HG03460 (cell line): Measurements from ENCODE around the gene LIMK2.

Experiments used
- ATAC-seq: cut with Tn5 transposase; IDR thresholded peaks from one replicate; pipeline ENCODE4 v1.9.1; 2021; ENCODE audit not compliant: unreplicated experiment

The LIMK2 gene

DNA sequence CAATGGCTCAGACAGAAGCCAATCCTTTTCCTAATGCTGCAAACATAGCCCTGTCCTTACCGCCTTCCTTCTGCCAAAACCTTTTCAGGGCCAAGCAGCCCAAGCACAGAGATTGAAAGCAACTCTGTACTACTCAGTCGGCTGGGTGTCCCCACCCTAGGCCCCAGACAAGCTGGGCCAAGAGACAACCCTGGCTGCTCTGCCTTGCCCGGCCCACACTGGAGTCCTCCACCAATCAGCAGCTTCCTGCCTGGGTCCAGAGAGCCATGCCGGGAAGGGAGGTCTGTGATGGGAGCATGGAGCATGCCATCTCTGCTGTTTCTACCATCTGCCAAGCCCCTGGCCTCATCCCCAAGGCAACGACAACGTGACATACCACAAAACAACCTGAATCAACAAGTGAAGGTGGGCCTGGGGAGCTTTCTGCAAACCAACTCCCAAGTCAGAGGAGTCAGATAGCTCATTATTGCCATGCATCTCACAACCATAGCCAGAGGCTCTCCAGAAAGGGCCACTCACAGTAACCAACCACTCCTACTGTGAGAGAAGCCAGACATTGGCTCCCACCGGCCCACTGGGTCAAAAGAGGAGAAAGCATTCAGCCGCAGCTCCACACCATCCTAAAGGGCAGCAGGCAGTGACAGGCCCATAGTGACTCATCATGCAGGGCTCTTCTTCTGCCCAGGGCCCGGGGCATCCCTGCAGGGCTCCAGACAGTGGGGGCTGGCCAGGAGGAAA, 115.9 kb downstream of the LIMK2 start:
- no peak for ATAC-seq

DNA sequence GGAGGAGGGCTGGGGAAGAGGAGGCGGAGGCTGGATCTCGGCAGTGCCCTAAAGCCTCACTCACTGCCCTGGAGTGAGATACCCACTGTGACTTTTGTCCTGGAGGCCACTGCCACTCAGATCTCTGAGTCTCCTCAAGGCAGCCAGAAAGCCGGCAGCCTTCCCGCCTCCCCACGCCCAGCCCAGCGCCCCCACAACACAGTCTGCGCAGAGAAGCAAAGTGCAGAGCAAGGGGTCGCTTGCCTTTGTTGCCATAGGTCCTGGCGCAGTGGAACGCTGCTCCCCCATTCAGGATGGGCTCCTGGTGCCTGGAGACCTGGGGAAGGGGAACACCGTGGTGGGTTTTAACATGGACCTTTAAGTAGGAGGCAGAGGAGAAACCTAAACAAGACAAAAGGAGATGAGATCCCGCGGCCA, 116.5 kb downstream of the LIMK2 start:
- no peak for ATAC-seq

DNA sequence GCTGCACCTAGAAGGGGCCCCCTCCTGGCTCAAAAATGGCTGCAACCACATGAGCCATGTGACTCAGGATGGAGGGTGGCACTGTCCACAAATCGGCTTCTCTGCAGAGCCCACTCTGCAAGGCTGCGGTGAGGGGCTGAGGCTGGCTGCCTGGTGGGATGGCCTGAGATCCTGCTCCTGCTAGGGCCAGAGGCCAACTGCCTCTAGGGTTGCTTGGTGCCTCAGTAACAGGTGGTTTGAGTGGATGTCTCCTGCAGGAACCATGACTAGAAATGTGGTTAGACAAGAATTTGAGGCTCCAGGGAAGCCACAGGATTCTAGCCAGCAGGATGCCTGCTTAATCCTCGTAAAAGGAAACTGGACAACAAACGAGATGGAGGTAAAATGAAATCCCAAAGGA, 116.9 kb downstream of the LIMK2 start:
- no peak for ATAC-seq
